Breast epithelium (tissue), 4 donors: ENCODE data around the gene CDK14. TPM values are rescaled to one million over a fixed set of nuclear protein-coding genes. Genes with fewer than 3 reads are reported as not detected.

Experiments used
- DNase-seq, 2 donors: peaks; one replicate each; pipeline ENCODE4 v3.0.0-alpha.2; 2019; ENCODE audit warnings: low spot score in 2 of 2
- H3K27ac ChIP-seq, 2 donors: fragments of 200-600 bp; sonication (generic) in 1 of 2; one replicate each; pipeline ENCODE4 v1.5.1; 2016 to 2019; ENCODE audit warnings: mild to moderate bottlenecking in 1 of 2
- H3K27me3 ChIP-seq, 2 donors: fragments of 200-600 bp; sonication (generic) in 1 of 2; one replicate each; pipeline versions ENCODE4 v1.5.1 to v1.6.0; 2017 to 2019; ENCODE audit warnings: control low read depth in 1 of 2, mild to moderate bottlenecking in 1 of 2
- H3K36me3 ChIP-seq: fragments of 200-600 bp; one replicate; pipeline ENCODE4 v1.5.1; 2019
- H3K4me1 ChIP-seq, 2 donors: fragments of 200-600 bp; sonication (generic); one replicate each; pipeline ENCODE4 v1.5.1; 2016 to 2019; ENCODE audit warnings: control low read depth in 1 of 2
- H3K4me3 ChIP-seq, 3 donors: fragments of 200-600 bp; sonication (generic); 1 replicate in 2 of 3; 2 replicates in 1 of 3; pipeline ENCODE4 v1.5.1; 2016 to 2019; ENCODE audit warnings: mild to moderate bottlenecking in 3 of 3, moderate library complexity in 2 of 3
- H3K9me3 ChIP-seq, 2 donors: fragments of 200-600 bp; sonication (generic) in 1 of 2; one replicate each; pipeline ENCODE4 v1.5.1; 2016 to 2019; ENCODE audit warnings: control low read depth in 1 of 2
- POLR2A ChIP-seq: fragments of 450-650 bp; IDR thresholded peaks from one replicate; pipeline ENCODE4 v1.6.1; 2016; ENCODE audit warnings: antibody characterized with exemption, mild to moderate bottlenecking, moderate library complexity
- POLR2AphosphoS5 ChIP-seq, 3 donors: sonication (generic); formaldehyde crosslinking; IDR thresholded peaks; one replicate each; pipeline ENCODE4 v1.6.1; 2017; ENCODE audit warnings: antibody characterized with exemption in 3 of 3
- intact Hi-C: fragments of 100-400 bp; cut with DNase I; formaldehyde crosslinking; loops from one replicate; pipeline ENCODE4 v1.15.1; 2023; ENCODE audit warnings: low total_unique reads
- total RNA-seq, 3 donors: library from RNA; depleted of rRNA; stranded (reverse); fragments of >200 nt; gene quantifications; one replicate each; pipeline ENCODE4 v1.1.0, GENCODE V29; 2016
- TF ChIP-seq, protein P1 (sequence below), 3 donors: fragments of 450-650 bp; IDR thresholded peaks; one replicate each; pipeline ENCODE4 v1.5.1; 2016 to 2017; ENCODE audit warnings: antibody characterized with exemption in 3 of 3, mild to moderate bottlenecking in 3 of 3, moderate library complexity in 3 of 3

Gene CDK14
- total RNA-seq, 3 donors from 2014 or later, result 16.3 to 64.7 (median 29.8) TPM

DNA sequence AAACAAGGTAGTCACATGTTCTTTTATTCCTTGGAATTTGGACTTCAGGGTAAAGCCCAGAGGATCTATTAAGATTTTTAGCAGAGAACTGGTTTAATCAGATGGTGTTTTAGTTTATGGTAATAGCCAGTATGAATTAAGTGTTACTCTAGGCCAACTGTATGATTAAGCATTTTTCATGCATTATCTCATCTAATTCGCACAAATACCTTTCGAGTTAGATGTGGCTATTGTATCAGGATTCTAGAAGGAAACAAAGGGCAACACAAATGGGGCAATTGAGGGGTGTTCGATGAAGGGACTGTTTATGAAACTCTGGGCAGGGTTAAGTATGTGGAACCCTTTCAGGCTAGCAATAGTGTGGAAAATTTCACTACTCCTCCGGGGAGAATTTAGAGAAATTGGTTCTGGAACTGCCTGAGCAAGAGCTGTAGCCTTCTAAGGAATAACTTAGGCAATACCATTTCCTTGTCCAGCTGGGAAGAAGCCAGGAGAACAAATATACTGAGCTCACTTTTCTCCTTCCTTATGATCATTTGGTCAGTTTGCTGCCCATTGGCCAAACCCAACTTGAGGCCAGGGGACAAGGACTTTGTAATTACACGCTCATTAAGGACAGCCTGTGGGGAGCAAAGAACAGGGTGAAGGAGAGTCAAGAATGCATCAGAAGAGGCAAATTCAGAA is 349.1 kb downstream of the CDK14 start:
- no peaks in the 10 kb centered on the region for H3K4me1 ChIP-seq
- H3K36me3 ChIP-seq, result no peaks in the 10 kb centered on the region
- H3K9me3 ChIP-seq, result no peaks in the 10 kb centered on the region
- H3K27ac ChIP-seq, result peak overlapping the region; percentile 40 to 51
- intact Hi-C loops, result loop anchor here (5.0 to 10.0 kb wide), 2 partner anchors 38 to 1060 kb away; no protein-coding TSS in a partner anchor
- H3K27me3 ChIP-seq, result no peaks in the 10 kb centered on the region
- H3K4me3 ChIP-seq, result no peak overlapping the region
- DNase-seq, result no peak
- TF ChIP-seq POLR2A (no peak), POLR2AphosphoS5 (IDR thresholded peaks at IDR 0.05) (no peak)
- TF ChIP-seq, protein P1, sequence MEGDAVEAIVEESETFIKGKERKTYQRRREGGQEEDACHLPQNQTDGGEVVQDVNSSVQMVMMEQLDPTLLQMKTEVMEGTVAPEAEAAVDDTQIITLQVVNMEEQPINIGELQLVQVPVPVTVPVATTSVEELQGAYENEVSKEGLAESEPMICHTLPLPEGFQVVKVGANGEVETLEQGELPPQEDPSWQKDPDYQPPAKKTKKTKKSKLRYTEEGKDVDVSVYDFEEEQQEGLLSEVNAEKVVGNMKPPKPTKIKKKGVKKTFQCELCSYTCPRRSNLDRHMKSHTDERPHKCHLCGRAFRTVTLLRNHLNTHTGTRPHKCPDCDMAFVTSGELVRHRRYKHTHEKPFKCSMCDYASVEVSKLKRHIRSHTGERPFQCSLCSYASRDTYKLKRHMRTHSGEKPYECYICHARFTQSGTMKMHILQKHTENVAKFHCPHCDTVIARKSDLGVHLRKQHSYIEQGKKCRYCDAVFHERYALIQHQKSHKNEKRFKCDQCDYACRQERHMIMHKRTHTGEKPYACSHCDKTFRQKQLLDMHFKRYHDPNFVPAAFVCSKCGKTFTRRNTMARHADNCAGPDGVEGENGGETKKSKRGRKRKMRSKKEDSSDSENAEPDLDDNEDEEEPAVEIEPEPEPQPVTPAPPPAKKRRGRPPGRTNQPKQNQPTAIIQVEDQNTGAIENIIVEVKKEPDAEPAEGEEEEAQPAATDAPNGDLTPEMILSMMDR (IDR thresholded peaks at IDR 0.05), result no peak

DNA sequence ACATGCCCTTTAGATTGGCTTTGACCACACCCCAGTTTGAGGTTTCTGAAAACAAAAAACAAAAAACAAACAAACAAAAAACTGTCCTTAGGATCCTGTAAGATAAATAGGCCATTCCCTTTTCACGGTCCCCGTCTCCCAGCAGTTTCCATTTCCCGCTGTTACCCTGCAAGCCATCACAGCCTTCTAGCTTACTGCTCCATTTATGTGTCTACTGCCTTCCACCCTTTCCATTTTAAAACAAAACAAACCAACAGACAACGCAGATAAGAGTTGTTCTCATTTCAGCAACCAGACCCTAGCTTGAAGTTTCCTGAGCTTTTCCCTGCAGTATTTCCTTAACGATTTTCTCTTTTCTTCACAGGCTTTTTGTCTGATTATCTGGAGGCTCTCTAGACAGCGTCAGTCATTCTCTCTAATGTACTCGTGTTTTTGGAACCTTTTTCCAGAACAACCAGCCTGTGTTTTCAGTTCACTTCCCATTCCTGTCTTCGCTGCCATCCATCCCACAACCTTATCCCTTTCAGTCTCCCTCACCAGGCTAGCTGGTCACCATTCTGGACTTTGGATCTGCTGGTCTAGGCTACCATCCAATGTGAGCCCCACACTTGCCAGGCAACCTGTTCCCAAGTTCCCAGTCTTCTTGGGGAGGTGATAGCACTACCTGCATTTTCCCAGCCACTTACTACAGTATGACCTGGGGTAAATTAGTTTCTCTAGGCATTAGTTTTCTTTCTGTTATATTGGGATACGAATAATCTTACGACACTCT is 350.8 kb downstream of the CDK14 start:
- intact Hi-C loops, result loop anchor here (5.0 to 10.0 kb wide), 2 partner anchors 40 to 1058 kb away; no protein-coding TSS in a partner anchor
- no peaks in the 10 kb centered on the region for H3K36me3 ChIP-seq
- no peak for DNase-seq
- H3K9me3 ChIP-seq, result no peaks in the 10 kb centered on the region
- no peak overlapping the region for H3K27ac ChIP-seq
- H3K4me1 ChIP-seq, result no peaks in the 10 kb centered on the region
- no peak for TF ChIP-seq POLR2AphosphoS5 (IDR thresholded peaks at IDR 0.05)
- TF ChIP-seq, protein P1 (IDR thresholded peaks at IDR 0.05), result no peak
- no peak for TF ChIP-seq POLR2A
- no peaks in the 10 kb centered on the region for H3K27me3 ChIP-seq
- H3K4me3 ChIP-seq, result no peak overlapping the region

DNA sequence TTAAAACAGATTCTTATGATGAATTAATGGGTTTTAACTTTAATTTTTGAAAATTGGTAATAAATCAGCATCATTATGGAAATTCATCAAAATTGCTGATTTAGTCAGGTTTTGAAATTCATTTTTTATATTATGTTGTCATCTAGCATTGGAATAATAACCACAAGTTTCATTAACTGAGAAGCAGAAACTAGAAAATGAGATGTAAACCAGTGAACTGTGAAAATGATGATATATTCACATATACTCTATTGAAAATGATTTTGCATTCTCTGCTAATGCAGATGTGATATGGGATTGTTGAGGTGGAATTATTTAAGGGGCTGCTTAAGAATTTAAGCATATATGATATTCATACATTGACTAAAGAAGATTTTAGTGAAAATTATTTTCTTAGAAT is 352.0 kb downstream of the CDK14 start:
- Histone ChIP-seq H3K4me3 (no peak overlapping the region), H3K4me1 (no peaks in the 10 kb centered on the region), H3K27me3 (no peaks in the 10 kb centered on the region), H3K9me3 (no peaks in the 10 kb centered on the region), H3K27ac (no peak overlapping the region), H3K36me3 (no peaks in the 10 kb centered on the region)
- no peak for DNase-seq
- intact Hi-C loops, result loop anchor here (5.0 to 10.0 kb wide), 2 partner anchors 41 to 1057 kb away; no protein-coding TSS in a partner anchor
- TF ChIP-seq POLR2A, result no peak

DNA sequence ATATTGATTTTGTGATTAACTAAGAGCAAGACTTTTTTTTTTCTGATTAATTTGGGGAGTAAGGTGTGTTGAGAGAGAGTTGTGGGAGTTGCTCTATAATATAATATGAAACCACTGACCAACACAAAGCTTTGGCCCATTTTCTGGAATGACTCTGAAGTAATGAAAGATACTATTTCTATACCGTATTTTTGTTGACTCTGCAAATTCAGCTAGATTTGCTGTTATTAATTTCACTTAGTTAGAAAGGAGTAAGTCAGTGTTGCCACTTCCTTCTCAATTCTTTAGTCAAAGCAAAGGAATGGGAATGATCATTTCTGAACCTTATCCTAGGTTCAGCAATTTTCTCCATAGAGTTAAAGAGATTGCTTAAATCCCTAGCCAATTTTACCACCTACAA is 355.1 kb downstream of the CDK14 start:
- TF ChIP-seq POLR2A, result no peak
- TF ChIP-seq POLR2AphosphoS5 (IDR thresholded peaks at IDR 0.05), result no peak
- TF ChIP-seq, protein P1 (IDR thresholded peaks at IDR 0.05), result no peak
- intact Hi-C loops, result no loop called here
- Histone ChIP-seq H3K27me3 (no peaks in the 10 kb centered on the region), H3K36me3 (no peaks in the 10 kb centered on the region), H3K27ac (no peak overlapping the region), H3K4me1 (no peaks in the 10 kb centered on the region), H3K4me3 (no peak overlapping the region), H3K9me3 (no peaks in the 10 kb centered on the region)
- DNase-seq, result no peak

DNA sequence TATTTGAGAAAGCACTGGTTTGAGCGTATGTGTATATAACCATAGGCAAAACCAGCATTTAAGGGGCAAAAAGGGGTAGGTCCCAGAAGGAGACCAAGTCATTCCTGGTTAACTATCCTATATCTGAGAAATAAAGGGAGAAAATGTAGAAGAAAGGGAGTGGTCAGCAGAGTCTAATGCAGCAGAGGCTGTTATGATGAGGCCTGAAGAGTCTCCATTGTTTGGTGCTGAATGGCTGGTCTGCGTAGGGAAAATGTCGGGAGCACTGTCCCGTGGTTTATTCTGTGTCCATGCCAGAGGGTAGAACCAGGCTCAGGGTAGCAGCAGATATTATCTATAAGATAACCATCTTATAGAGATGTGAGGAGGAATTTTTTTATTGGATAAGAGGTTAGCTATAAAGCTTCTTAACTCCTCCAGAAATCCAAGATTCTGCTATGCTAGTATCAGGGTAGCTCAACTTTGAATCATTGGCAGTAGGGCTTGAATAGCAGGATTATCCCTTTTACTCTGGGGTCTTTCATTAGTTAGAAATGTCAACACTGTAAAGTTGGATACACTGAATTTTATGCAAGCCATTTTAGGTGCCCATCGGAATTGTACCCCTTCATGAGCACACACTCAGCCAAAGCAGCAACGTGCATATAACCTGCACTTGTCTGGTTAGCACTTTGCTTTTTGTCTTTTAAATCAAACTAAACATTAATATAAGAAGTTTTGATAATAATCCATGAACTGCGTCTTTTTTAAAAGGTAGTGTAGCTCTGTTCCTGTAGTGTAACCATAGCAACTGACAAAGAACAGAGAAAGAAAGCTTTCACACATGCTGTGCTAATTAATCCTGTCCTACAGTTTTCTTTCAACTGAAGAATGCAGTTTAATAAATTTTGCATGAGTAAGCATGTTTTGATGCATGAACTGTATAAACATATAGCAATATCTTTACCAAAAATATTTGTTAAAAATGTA is 356.1 kb downstream of the CDK14 start:
- Histone ChIP-seq H3K9me3 (no peaks in the 10 kb centered on the region), H3K36me3 (no peaks in the 10 kb centered on the region), H3K27me3 (no peaks in the 10 kb centered on the region), H3K4me3 (no peak overlapping the region), H3K27ac (no peak overlapping the region), H3K4me1 (no peaks in the 10 kb centered on the region)
- no peak for DNase-seq
- intact Hi-C loops, result no loop called here
- TF ChIP-seq POLR2AphosphoS5 (IDR thresholded peaks at IDR 0.05), result no peak
- TF ChIP-seq, protein P1 (IDR thresholded peaks at IDR 0.05), result no peak
- no peak for TF ChIP-seq POLR2A
